ENCODE results near the gene METTL2B.
"Not testable (repeated sequence)": the region's sequence is repeated elsewhere in the genome, so short reads cannot be mapped to it uniquely, and the experiment has no call there.

DNA sequence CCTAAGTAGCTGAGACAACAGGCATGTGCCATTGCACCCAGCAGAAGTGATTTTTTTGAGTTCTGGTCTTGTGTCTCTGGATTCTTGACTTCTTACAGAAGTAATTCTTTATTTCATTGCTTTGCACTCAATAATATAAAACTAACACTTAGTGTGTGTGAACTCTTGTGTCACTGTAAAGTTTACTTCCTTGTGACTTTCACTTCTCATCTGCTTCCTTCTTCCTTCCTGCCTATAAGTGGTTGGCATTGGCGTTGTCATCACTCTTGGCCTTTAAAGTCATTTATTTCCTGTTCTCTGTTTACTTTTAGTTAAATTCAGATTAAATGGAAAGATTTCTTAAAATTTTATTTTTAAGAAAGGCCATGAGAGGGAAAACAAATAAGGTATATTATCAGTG is 66.8 kb downstream of the METTL2B start:
- TF ChIP-seq CTCF, POLR2A, POLR2AphosphoS5 (IDR thresholded peaks at IDR 0.05): not testable (repeated sequence)

Measured in prostate gland (tissue), 2 donors.